OCI-LY1 (cell line): ENCODE data around the gene PHLDB3.
"Not testable (repeated sequence)": the region's sequence is repeated elsewhere in the genome, so short reads cannot be mapped to it uniquely, and the experiment has no call there.

ENCODE experiments used
- H2AFZ ChIP-seq: fragments of 200-600 bp; sonication (generic), shearing (Covaris generic); 2 replicates; pipeline ENCODE4 v1.6.0; 2014; ENCODE audit warnings: antibody characterized with exemption, mild to moderate bottlenecking, low read length
- H3F3A ChIP-seq: fragments of 200-600 bp; sonication (generic), shearing (Covaris generic); 2 replicates; pipeline ENCODE4 v1.6.0; 2014; ENCODE audit warnings: mild to moderate bottlenecking, antibody characterized with exemption, low read length, moderate library complexity; ENCODE audit not compliant: insufficient read depth
- H3K27ac ChIP-seq: fragments of 200-600 bp; sonication (generic); 2 replicates; pipeline ENCODE4 v1.5.1; 2014; ENCODE audit warnings: low read length, mixed run types, mild to moderate bottlenecking, low read depth; ENCODE audit not compliant: poor library complexity, severe bottlenecking
- H3K27me3 ChIP-seq: fragments of 200-600 bp; sonication (generic); 2 replicates; pipeline ENCODE4 v1.6.0; 2014; ENCODE audit warnings: antibody characterized with exemption, mild to moderate bottlenecking, low read length, moderate library complexity; ENCODE audit not compliant: insufficient read depth
- H3K36me3 ChIP-seq: fragments of 200-600 bp; sonication (generic); 2 replicates; pipeline ENCODE4 v1.6.1; 2014; ENCODE audit warnings: mild to moderate bottlenecking, antibody characterized with exemption, low read length, moderate library complexity, mixed read lengths; ENCODE audit not compliant: insufficient read depth
- H3K4me1 ChIP-seq: fragments of 200-600 bp; sonication (generic); 2 replicates; pipeline ENCODE4 v1.5.1; 2014; ENCODE audit warnings: mild to moderate bottlenecking, low read length, moderate library complexity; ENCODE audit not compliant: insufficient read depth, severe bottlenecking
- H3K4me2 ChIP-seq: fragments of 200-600 bp; sonication (generic), shearing (Covaris generic); 2 replicates; pipeline ENCODE4 v1.6.1; 2014; ENCODE audit warnings: low read length
- H3K4me3 ChIP-seq: fragments of 200-600 bp; sonication (generic); 2 replicates; pipeline ENCODE4 v1.5.1; 2014; ENCODE audit warnings: low read length, low read depth, mild to moderate bottlenecking, mixed read lengths; ENCODE audit not compliant: poor library complexity, severe bottlenecking
- H3K79me2 ChIP-seq: fragments of 200-600 bp; shearing (Covaris generic); 2 replicates; pipeline ENCODE4 v1.6.1; 2016; ENCODE audit warnings: mixed run types, low read length, mixed read lengths; ENCODE audit not compliant: insufficient read depth
- H3K9ac ChIP-seq: fragments of 200-600 bp; sonication (generic), shearing (Covaris generic); 2 replicates; pipeline ENCODE4 v1.6.1; 2014; ENCODE audit warnings: mild to moderate bottlenecking, low read length, mixed read lengths
- H3K9me2 ChIP-seq: fragments of 200-600 bp; sonication (generic), shearing (Covaris generic); 2 replicates; pipeline ENCODE4 v1.6.1; 2014; ENCODE audit warnings: low read depth, mild to moderate bottlenecking, low read length, mixed read lengths
- H3K9me3 ChIP-seq: fragments of 200-600 bp; shearing (Covaris generic); 2 replicates; pipeline ENCODE4 v1.6.1; 2014; ENCODE audit warnings: low read length, mixed read lengths
- H4K20me1 ChIP-seq: fragments of 200-600 bp; sonication (generic), shearing (Covaris generic); 2 replicates; pipeline ENCODE4 v1.6.0; 2016; ENCODE audit warnings: mild to moderate bottlenecking, low read length; ENCODE audit not compliant: insufficient read depth
- EZH2 ChIP-seq: fragments of 200-600 bp; sonication (generic), shearing (Covaris generic); IDR thresholded peaks from 2 replicates; pipeline ENCODE4 v1.8.0; 2017; ENCODE audit warnings: borderline replicate concordance, mixed run types, mild to moderate bottlenecking, antibody characterized with exemption, low read length, moderate library complexity, mixed read lengths
- TF ChIP-seq, protein P1 (sequence below): fragments of 200-600 bp; sonication (generic), shearing (Covaris generic); IDR thresholded peaks from 2 replicates; pipeline ENCODE4 v1.5.1; 2017; ENCODE audit warnings: mild to moderate bottlenecking, antibody characterized with exemption, low read length, moderate library complexity, mixed read lengths

PHLDB3 gene

GRCh38 chr19:43437712-43438111 is 66.8 kb downstream of the PHLDB3 start:
- Histone ChIP-seq H3K36me3 (no peaks in the 10 kb centered on the region), H3K4me1 (no peaks in the 10 kb centered on the region), H3K4me2 (no peak overlapping the region), H2AFZ (no peak overlapping the region), H3K9ac (no peak overlapping the region), H3K27me3 (no peaks in the 10 kb centered on the region), H3K4me3 (no peak overlapping the region), H3K9me2 (no peaks in the 10 kb centered on the region), H3K9me3 (no peaks in the 10 kb centered on the region), H3K27ac (no peak overlapping the region), H4K20me1 (no peaks in the 10 kb centered on the region), H3K79me2 (no peaks in the 10 kb centered on the region), H3F3A (no peaks in the 10 kb centered on the region)
- no peak for TF ChIP-seq EZH2
- TF ChIP-seq, protein P1, sequence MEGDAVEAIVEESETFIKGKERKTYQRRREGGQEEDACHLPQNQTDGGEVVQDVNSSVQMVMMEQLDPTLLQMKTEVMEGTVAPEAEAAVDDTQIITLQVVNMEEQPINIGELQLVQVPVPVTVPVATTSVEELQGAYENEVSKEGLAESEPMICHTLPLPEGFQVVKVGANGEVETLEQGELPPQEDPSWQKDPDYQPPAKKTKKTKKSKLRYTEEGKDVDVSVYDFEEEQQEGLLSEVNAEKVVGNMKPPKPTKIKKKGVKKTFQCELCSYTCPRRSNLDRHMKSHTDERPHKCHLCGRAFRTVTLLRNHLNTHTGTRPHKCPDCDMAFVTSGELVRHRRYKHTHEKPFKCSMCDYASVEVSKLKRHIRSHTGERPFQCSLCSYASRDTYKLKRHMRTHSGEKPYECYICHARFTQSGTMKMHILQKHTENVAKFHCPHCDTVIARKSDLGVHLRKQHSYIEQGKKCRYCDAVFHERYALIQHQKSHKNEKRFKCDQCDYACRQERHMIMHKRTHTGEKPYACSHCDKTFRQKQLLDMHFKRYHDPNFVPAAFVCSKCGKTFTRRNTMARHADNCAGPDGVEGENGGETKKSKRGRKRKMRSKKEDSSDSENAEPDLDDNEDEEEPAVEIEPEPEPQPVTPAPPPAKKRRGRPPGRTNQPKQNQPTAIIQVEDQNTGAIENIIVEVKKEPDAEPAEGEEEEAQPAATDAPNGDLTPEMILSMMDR: no peak

DNA sequence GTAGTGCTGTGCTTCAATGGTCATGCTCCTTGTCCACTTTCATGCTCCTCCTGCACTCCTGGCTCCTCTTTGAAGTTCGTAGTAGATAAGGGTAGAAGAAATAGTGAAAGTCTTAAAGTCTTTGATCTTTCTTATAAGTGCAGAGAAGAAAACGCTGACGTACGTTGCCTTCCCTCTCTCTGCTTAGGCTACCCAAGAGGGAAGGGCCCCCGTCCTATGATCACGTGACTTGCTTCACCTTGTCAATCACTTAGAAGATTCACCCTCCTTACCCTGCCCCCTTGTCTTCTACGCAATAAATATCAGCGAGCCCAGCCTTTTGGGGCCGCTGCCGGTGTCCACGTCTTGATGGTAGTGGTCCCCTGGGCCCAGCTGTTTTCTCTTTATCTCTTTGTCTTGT is 67.3 kb downstream of the PHLDB3 start:
- H3K27ac ChIP-seq, H3K4me1 ChIP-seq, H3K4me3 ChIP-seq, H2AFZ ChIP-seq, H3K4me2 ChIP-seq, H3F3A ChIP-seq, H3K9me2 ChIP-seq, H4K20me1 ChIP-seq, H3K79me2 ChIP-seq, H3K9me3 ChIP-seq, H3K9ac ChIP-seq, H3K27me3 ChIP-seq, H3K36me3 ChIP-seq: not testable (repeated sequence)

GRCh38 chr19:43435775-43436174 is 68.8 kb downstream of the PHLDB3 start:
- TF ChIP-seq EZH2: no peak
- TF ChIP-seq, protein P1: no peak
- Histone ChIP-seq H3K4me2 (no peak overlapping the region), H3F3A (no peaks in the 10 kb centered on the region), H3K36me3 (no peaks in the 10 kb centered on the region), H3K4me1 (no peaks in the 10 kb centered on the region), H3K9me2 (no peaks in the 10 kb centered on the region), H3K9ac (no peak overlapping the region), H3K27ac (no peak overlapping the region), H3K27me3 (no peaks in the 10 kb centered on the region), H2AFZ (no peak overlapping the region), H3K9me3 (no peaks in the 10 kb centered on the region), H3K4me3 (no peak overlapping the region), H3K79me2 (no peaks in the 10 kb centered on the region), H4K20me1 (no peaks in the 10 kb centered on the region)

- H3K27me3 ChIP-seq: no peaks in the 10 kb centered on the region
- H3K9me2 ChIP-seq: no peaks in the 10 kb centered on the region
- H3K27ac ChIP-seq: no peak overlapping the region
- H3K4me1 ChIP-seq: no peaks in the 10 kb centered on the region
- TF ChIP-seq, protein P1: no peak
- TF ChIP-seq EZH2: no peak
- no peak overlapping the region for H3K4me2 ChIP-seq
- H3K36me3 ChIP-seq: no peaks in the 10 kb centered on the region
- no peaks in the 10 kb centered on the region for H3K79me2 ChIP-seq
- no peak overlapping the region for H3K4me3 ChIP-seq
- H2AFZ ChIP-seq: no peak overlapping the region
- no peaks in the 10 kb centered on the region for H3F3A ChIP-seq
- H4K20me1 ChIP-seq: no peaks in the 10 kb centered on the region
- H3K9ac ChIP-seq: no peak overlapping the region
- H3K9me3 ChIP-seq: no peaks in the 10 kb centered on the region
These were observed 70.9 kb downstream of the PHLDB3 start for GRCh38 chr19:43433689-43434088.
